Muscle of back (tissue), 11 donors: ENCODE measurements around the gene HDAC9. TPM values are rescaled to one million over a fixed set of nuclear protein-coding genes. Genes with fewer than 3 reads are reported as not detected.

Experiments
- DNase-seq, 3 donors: peaks; one replicate each; pipeline versions ENCODE4 v3.0.0 to v3.0.0-alpha.2; 2013
- polyA plus RNA-seq, 10 donors: library from polyadenylated mRNA; unstranded; fragments of 120-200 nt; gene quantifications; one replicate each; pipeline ENCODE4 v1.2.1, GENCODE V29; 2013; ENCODE audit not compliant: insufficient read length in 10 of 10

The HDAC9 gene
- polyA plus RNA-seq, 10 donors = 15.2 to 32.0 (median 18.5) TPM

DNA sequence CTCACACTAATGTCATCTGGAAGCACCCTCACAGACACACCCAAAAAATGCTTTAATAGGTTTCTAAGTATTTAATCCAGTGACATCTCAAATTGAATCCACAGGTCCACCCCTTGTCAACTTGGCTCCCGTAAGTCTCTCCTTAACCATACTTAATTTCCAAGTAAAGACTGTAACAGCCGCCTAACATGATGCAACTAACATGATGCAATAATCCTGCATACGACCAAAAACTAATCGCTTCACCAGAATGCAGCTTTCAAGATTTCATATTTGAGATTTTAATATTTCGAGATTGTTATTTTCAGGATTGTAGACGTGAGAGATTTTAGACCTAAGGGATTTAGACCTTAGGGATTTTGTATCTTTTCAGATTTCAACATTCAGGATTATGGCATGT is 3.7 kb upstream of the HDAC9 start:
- no peak for DNase-seq

DNA sequence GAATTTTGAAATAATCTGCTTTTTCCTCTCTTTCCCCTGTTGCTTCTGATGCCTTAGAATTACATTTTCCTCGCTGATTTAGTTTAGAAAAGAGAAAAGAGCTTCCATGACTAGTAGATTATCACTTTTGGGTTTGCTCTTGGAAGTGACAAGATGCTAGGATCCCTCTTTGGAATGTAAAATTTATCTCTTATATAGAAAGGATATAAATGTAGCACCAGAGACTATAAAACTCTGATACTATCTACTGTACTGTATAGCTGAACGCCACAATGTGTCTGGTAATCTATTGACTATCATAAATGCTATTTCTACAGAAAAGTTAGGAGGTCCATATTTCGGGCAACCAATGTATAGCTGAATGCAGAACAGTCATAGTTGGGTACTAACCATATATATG is 1.1 kb upstream of the HDAC9 start:
- no peak for DNase-seq

DNA sequence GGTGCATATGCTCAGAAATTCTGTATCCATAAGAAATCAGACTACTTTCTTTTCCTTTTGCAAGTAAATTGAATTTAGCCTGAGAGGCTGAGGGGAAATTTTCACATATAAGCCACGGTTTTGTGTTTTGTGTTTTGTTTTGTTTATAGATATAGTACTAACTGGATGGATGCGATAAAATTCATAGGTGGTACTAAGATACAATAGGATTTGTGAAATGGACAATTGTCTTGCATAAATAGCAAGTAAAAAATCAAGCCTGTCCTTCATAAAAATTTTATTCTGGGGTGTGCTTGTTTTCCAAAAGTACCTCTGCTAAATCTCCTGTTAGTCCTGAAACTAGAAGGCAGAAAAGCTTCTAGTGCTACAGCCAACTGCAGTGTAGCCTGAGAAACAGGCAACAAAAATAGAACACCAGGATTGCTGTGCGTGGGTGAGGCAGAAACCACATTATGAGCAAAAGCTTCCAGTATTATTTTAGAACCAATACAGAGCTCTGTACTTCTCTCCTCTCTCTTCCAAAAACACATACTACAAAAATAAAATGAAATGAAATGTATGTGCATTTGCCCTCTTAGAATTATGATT is 634 bp upstream of the HDAC9 start:
- peak; percentile 30 to 51 (median 38) for DNase-seq

DNA sequence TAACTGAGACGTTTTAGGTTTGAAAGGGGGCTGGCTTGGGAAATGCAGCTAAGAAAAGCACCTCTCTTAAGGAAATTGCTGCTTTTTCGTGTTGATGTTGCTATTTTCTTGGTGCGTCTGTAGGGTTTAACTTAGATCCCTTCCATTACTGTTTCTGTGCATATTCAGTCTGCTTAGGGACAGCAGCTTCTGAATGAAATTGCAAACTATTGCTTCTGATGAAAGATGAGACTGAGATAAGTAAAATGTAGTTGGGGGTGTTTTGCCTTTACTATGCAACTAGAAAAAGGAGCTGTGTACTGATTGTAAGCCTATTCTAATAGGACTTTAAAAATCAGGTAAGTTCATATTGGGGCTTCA is 772 bp downstream of the HDAC9 start:
- DNase-seq = no peak

DNA sequence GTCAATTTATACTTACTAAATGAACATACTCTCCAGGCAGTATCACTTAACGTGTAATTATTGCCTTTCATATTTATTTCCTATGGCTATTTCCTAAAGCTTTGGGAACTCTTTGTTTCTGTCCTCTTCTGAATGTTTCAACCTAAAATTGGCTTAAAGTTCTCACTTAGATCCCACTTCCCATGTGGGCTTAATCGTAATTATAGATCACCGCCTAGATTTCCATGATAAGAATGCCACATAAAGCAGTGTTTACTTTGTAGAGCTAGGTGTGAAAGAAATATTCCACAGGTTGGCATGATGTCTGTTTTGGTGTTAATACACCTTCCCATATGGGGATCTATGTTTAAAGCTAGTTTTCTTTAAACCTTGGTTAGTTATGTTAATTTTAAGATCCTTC is 1.5 kb downstream of the HDAC9 start:
- no peak for DNase-seq

DNA sequence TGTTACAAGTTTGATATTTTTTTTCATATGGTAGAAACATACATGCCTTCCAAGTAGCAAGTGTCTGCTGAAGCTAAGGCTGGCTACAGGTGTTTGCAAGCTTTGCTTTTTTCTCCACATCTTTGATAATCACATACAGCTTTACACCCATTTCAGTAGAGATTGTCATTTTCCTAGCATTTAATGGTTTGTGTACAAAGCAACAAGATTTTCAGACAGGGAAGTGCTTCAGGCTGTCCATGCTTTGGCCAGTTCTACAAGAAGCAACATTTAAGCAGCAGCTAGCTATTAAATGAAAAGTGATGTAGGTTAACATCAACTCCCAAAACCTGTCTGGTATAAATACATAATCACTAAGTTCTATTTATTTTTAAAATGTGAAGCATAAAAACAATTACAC is 2.3 kb downstream of the HDAC9 start:
- DNase-seq = no peak

DNA sequence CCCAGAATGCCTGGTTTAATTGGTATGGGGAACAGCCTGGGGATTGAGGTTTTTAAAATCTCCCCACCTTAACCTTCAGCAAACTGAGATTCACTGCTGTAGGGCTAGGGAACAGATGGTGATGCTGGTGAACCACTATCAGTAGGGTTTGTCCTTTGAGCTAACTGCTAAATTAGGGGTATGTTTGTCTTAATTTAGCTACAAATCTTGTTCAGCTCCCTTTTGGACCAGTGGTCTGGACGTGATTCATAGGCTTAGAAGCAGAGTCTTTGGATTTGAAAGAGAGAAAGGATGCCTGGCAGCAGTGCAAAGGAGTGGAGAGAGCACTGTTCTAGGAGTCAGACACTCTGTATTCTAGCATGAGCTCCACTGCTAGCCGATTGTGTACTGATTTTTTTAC is 2.8 kb downstream of the HDAC9 start:
- DNase-seq = no peak

DNA sequence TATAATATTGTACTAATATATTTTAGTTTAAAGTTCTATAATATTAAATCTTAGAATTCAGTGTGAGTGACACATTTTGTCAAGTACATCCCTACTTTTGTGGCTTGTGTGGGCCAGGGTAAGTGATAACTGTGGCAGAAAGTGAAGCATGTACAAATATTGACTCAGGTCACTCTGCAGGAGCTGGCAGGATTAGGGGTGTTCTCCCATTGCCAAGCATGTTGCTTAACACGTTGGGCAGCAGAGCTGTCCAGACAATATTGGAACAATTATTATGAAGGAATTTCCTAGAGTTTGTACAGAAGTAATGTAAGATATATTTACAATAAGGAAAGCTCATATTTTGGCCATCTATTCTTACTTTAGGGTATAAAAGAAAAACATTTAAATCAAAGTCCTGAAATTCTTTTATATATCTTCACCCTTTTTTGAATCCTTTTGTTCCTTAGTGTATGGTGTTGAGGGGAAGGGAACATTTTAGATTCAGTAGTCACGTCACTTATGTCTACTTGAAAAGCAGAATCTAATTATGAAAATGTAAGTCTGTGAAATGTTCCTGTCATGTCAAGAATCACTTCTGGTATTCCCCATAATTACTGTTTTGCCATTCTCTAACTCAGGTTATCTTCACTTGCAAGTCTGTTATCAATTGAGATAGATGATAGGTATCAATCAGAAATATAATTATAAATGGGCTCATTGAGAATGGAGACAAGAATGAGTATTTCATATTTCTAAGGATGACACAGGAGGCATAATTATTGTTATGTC is 4.0 kb downstream of the HDAC9 start:
- no peak for DNase-seq

DNA sequence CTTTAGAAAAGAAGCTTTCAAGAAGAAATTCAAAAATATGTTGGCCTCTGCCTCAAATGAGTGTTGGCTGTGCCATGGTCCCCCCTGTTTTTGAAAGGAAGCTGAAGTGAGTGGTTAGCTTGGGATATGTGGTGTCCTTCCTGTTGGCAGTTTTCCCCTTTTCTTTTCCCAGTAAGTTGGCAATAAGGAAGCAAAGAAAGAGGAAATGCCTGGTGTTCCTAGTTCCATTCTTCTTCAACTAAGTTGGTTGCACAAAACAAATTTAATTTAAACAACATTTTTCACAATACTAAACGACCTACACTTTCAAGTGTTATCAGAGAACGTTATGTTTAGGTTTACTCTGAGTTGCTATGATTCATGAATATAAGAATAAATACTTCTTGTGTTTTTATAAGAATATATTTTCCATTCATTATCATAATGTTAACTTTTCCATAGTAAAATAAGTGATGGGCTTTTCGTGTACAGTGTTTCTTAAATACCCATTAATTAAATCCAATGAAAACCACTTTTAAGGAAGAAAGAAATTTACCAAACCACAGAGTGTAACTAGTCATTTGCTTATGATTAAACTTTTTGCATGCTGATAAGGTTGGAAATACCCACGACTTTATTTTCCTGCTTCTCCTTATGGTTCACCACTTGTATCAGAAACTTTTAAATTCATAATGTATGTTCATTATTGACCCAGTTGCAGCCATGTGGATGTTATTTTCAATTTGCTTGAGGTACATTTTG is 7.7 kb downstream of the HDAC9 start:
- no peak for DNase-seq

DNA sequence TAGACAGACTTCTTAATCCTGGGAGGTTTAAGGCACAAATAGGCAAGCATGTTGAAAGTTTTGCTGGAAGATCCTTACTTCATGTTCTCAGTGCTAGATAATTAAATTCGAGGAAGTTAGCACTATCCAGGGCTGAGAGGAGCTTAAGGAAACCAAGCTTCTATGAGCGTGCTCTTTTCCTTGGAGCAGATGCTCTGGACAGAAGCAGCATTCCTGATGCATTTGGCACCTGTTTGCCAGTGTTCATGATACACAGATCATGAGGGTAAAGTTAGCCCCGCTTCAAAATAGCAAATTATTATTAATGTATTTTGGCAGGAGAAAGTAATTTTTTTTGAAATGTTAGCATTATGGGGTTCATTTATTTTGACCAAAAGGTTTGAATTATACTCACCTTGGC is 9.4 kb downstream of the HDAC9 start:
- DNase-seq = no peak

DNA sequence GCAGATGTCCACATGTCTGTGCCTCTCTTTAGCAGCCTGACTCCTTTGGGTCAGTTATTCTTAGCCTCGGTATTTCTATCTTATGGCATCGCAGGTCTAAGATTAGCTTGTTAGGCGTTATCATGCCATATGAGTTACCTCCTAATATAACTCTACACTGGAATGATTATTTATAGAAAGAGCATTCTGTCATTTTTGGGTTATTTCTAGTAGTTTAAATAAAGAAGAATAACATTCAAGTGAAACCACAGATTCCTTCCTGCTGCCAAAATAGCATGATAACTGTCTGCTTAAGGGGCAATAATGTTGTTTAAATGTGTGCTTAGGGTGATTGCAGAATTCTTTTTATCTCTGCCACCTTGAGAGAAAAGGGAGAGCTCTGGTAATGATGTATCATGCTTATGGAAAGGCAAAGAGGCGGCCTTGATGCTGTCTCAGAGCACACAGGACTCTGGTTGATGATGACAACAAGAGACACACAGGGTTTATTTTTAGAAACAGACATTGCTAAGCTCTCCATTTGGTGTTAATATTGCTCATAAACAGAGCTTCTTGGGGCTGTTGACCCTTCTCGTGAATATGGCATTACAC is 10.4 kb downstream of the HDAC9 start:
- peak in 2 of 3 donors; percentile 7 to 61 for DNase-seq

DNA sequence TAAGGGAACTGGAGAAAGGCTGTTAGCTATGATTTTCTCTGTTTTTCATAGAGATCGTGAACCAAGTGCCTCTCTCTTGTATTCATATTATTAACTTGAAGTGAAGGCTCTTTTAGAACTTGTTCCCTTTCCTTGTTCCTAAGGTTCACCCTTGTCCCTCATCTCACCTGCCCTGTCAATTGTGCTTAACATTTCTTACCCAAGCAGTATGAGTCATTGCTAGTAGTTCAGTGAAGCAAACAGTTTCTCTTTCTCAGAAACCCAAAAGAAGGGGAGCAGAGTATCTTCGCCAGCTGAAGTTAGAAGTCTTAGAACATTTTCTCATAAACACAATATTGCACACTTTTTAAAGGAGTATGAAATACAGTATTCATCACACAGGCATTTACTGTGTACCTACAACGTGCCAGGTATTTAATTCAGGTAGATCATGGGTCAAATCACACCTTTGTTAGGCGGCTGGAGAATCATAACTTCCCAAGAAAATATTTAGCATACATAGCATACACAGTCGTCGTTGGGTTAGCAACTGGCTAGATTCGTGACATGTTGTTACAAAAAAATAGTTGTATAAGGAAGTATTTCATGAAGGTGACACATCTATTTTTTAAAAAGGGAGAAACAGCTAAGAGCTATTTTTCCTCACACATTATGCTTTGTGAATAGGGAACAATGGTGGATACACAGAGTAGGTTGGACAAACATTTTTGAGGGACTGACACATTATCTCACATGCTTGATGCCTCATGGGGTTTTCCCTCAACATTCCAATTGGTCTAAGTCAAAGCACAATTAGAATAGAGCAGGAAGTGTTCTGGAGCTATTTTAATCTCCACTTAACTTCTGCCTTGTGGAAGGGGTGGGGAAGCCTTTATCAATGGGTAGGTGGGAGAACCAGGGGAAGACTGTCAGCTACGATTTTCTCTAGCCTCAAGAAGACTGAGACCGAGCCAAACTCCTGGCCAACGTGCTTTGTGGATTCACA is 13.2 kb downstream of the HDAC9 start:
- DNase-seq = peak in 1 of 3 donors; percentile 93

DNA sequence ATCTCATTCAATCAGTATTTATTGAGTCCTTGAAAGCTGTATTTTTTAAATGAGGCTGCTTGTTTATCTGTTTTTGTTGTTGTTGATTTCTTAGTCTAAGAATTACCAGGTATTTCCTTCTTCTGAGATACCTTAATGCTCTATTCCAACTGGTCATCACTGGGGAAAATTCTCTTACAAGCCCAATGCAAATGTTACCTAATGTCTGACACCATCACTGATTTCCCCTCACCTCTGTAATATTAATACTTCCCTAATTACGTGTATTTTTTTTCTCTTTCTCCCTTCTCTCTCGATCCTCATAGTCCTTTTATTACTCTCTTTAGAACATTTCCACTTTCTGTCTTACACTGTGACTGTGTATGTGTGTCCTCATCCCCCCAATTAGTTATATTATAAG is 13.9 kb downstream of the HDAC9 start:
- DNase-seq = no peak

DNA sequence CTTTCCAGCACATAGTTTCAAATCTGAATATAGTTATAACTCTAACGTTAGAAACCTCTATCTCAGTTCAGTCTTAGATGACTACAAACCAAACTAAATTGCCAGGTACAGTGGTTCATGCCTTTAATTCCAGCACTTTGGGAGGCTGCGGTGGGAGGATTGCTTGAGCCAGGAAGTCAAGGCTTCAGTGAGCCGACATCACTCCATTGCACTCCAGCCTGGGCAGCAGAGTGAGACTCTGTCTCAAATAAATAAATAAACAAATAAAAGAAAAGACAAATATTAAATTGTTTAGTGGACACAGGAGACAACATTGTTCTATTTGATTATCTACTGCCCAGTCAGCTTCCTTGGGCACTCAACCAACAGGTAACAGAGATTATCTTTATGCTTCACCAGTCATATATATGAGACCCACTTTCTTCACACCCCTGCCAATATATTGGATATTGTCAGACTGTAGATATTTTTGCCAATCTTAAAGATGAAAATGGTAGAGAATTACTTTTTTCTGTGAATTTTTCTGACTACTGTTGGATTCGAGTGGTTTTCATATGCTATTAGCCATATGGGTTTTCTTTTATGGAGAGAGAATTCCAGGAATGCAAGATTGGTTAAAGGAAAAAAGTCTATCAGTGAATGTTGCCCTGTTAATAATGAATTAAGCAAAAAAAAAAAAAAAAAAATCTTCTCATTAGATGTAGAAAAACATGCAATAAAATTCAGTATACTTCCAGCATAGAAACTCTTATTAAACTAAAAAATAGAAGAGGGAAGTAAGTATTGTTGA is 16.0 kb downstream of the HDAC9 start:
- no peak for DNase-seq

DNA sequence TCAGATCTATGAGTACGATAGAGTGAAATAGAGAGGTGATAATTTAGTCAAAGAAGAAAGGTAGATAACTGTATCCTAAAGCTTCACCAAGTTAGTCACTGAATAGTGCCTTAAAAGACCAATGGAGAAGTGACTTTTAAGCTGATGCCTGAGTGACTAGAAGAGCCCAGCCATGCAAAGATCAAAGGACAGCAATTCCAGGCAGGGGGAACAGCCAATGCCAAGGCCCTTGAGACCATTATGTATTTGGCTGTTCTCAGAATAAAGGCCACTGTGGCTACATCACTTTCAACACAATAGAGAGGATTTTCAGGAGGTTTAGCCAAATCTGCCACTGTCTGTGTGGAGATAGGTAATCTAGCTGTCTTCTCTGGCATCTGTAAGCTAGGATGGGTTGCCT is 17.8 kb downstream of the HDAC9 start:
- DNase-seq = no peak

DNA sequence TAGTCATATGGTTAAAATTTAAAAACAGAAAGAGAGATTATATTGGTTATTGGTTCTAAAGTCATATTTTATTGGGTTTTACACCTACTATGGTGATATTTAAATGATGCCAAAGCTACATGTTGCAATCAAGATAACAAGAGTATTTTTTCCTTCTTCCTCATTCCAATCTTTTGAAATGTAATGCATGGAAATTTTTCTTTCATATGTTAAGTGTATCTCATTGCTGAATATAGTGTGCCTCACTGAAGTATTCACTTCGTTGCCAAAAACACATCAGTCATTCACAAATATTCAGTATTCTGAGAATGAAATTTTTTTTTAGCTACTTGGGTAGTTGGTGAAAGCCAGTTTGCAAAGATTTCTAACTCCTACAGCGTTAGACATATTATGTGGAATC is 19.5 kb downstream of the HDAC9 start:
- peak in 1 of 3 donors; percentile 44 for DNase-seq

DNA sequence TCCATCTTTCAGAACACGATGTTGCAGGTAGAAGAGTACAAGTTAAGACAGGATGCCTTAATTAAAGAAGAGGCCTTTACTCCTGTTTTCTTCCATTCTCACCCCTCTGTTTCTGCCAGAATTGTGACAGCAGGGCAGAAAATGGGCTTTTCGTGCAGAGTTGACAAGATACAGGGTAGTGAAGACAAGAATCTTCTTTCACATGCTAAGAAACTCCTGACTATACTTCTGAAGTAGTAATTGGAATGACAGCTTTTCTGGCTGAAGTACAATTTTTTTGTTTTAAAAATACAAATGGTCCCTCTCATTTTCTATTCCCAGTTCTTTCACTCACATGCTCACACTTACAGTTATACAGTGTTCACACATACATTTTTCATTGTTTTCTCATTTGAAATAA is 22.1 kb downstream of the HDAC9 start:
- DNase-seq = no peak

DNA sequence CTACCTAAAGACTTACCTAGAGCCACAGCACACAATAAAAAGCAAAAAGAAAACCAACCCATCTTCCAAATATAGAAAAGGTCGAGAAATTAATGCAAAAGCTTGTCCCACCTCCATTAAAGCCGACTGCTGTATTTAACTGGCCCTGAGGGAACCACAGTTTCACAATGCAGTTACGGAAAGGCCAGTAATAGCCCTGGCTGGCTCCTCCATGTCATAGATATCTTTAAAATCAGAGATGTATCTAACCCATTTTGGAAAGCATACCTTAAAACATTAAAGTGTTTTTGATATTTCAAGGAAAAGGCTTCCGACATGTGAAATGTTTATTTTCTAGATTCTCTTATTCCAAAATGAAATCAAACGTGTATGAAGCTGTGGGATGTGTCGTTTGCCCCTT is 23.0 kb downstream of the HDAC9 start:
- DNase-seq = no peak

DNA sequence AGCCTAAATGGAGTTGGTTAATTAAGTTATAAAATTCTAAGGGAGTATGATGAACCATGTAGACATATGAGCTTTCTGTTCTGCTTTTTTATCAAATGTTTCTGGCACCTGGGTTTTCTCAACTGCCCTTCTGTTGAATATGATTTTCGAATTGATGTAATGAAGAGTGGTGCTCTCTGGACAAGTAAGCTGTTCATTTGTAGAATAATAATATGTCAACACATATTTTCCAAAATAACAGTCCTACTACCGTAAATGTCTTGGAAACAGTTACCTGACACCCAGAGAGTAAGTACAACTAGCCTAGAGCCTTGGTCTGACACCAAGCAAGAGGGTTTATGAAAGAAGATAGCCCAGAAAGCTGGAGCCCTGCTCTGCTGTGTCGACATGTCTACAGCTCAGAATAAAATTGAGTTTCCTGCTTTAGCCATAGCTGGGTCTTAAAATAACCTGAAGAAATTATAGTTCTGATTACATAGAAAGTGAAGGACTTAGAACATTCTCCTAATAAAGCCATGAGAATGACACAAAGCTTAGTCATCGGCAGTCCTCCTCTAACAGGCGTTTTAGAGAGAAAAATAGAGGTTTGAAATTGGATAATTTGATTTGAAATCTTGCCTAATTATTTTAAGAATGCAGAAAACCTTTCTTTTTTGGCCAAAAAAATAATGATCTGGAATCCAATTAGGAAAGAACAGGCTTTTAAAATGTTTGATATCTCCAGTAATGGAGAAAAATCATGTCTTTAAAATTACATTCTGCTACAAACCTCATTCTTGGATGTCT is 25.1 kb downstream of the HDAC9 start:
- DNase-seq = peak in 1 of 3 donors; percentile 54

DNA sequence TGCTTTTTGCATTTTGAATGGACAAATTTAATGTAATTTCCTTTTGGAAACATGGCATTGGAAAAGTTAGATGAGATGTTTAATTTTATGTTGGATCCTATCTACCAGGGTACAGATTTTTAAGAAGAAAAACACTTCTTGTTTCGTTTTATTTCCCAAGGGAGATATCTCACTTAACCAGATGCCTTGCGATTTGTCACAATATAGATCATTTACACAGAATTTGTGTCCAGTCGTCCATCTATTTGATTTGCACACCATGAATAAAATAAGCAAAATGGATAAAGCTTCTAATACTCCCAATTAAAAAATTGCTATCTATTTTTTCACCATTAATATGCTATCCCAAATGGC is 25.7 kb downstream of the HDAC9 start:
- no peak for DNase-seq
